Skeletal muscle tissue (tissue), 4 donors: ENCODE results near the gene FCN3. TPM values are rescaled to one million over a fixed set of nuclear protein-coding genes. Genes with fewer than 3 reads are reported as not detected.
A peak's percentile ranks its signal among the peaks of the same experiment; 100 is the strongest.

Experiments used
- H3K27ac ChIP-seq: one replicate; pipeline ENCODE4 v1.7.0; 2013; ENCODE audit warnings: mild to moderate bottlenecking, low read depth, low read length, inconsistent platforms
- H3K27me3 ChIP-seq, 3 donors: one replicate each; pipeline ENCODE4 v1.7.0; 2013; ENCODE audit warnings: low read length in 3 of 3; ENCODE audit not compliant: control insufficient read depth in 3 of 3, insufficient read depth in 3 of 3
- H3K36me3 ChIP-seq, 3 donors: one replicate each; pipeline ENCODE4 v1.7.0; 2013; ENCODE audit warnings: low read length in 3 of 3; ENCODE audit not compliant: control insufficient read depth in 3 of 3, insufficient read depth in 3 of 3
- H3K4me1 ChIP-seq, 3 donors: one replicate each; pipeline ENCODE4 v1.7.0; 2013; ENCODE audit warnings: low read length in 3 of 3, mild to moderate bottlenecking in 3 of 3; ENCODE audit not compliant: control insufficient read depth in 3 of 3, insufficient read depth in 3 of 3
- H3K4me3 ChIP-seq, 3 donors: one replicate each; pipeline ENCODE4 v1.7.0; 2013; ENCODE audit warnings: low read length in 3 of 3
- H3K9ac ChIP-seq, 3 donors: one replicate each; pipeline ENCODE4 v1.7.0; 2013; ENCODE audit warnings: low read length in 3 of 3, mild to moderate bottlenecking in 3 of 3, moderate library complexity in 2 of 3, low read depth in 1 of 3
- H3K9me3 ChIP-seq, 3 donors: one replicate each; pipeline ENCODE4 v1.7.0; 2013; ENCODE audit warnings: low read length in 3 of 3; ENCODE audit not compliant: control insufficient read depth in 3 of 3
- total RNA-seq: library from RNA; depleted of rRNA; stranded (reverse); fragments of >200 nt; gene quantifications from one replicate; pipeline ENCODE4 v1.2.3, GENCODE V29; 2014
- donor health status: Osteomylitis.

The FCN3 gene
- total RNA-seq, 1 donor from 2014 or later = not detected

DNA sequence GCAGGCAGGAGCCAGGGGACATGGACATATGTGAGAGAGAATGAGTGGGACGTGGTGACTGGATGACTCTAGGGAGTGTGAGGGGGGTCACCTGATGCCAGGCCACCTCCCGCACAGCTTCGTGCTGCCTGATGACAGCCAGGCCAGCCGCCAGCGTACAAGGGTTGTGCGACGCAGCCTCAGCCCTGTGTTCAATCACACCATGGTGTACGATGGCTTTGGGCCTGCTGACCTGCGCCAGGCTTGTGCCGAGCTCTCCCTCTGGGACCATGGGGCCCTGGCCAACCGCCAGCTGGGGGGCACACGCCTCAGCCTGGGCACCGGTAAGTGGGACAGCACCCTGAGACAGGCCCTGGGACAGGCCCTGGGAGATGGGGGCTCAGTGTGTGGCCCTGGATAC, 21.5 kb downstream of the FCN3 start:
- H3K4me1 ChIP-seq = peaks cover 12 to 24% (median 23%) of the 10 kb centered on the region in 3 donors
- no peak overlapping the region for H3K4me3 ChIP-seq
- peaks cover 21 to 23% (median 22%) of the 10 kb centered on the region in 3 donors for H3K36me3 ChIP-seq
- H3K27me3 ChIP-seq = peaks cover 19 to 26% (median 20%) of the 10 kb centered on the region in 3 donors
- no peak overlapping the region for H3K27ac ChIP-seq
- no peaks in the 10 kb centered on the region for H3K9me3 ChIP-seq
- no peak overlapping the region for H3K9ac ChIP-seq

GRCh38 chr1:27351541-27352107, 23.0 kb downstream of the FCN3 start:
- peaks cover 13 to 20% (median 16%) of the 10 kb centered on the region in 3 donors for H3K36me3 ChIP-seq
- H3K27me3 ChIP-seq = peaks cover 27 to 37% (median 29%) of the 10 kb centered on the region in 3 donors
- peak overlapping the region in 2 of 3 donors; percentile 33 to 43 for H3K9ac ChIP-seq
- H3K4me3 ChIP-seq = no peak overlapping the region
- H3K27ac ChIP-seq = no peak overlapping the region
- H3K9me3 ChIP-seq = no peaks in the 10 kb centered on the region
- peaks cover 12 to 23% (median 16%) of the 10 kb centered on the region in 3 donors for H3K4me1 ChIP-seq

GRCh38 chr1:27350663-27351540, 23.7 kb downstream of the FCN3 start:
- H3K4me1 ChIP-seq = peaks cover 12 to 23% (median 16%) of the 10 kb centered on the region in 3 donors
- H3K27ac ChIP-seq = no peak overlapping the region
- no peaks in the 10 kb centered on the region for H3K9me3 ChIP-seq
- H3K36me3 ChIP-seq = peaks cover 6 to 15% (median 11%) of the 10 kb centered on the region in 3 donors
- peak overlapping the region in 2 of 3 donors; percentile 30 to 52 for H3K4me3 ChIP-seq
- peaks cover 32 to 41% (median 34%) of the 10 kb centered on the region in 3 donors for H3K27me3 ChIP-seq
- peak overlapping the region in 2 of 3 donors; percentile 43 to 50 for H3K9ac ChIP-seq

DNA sequence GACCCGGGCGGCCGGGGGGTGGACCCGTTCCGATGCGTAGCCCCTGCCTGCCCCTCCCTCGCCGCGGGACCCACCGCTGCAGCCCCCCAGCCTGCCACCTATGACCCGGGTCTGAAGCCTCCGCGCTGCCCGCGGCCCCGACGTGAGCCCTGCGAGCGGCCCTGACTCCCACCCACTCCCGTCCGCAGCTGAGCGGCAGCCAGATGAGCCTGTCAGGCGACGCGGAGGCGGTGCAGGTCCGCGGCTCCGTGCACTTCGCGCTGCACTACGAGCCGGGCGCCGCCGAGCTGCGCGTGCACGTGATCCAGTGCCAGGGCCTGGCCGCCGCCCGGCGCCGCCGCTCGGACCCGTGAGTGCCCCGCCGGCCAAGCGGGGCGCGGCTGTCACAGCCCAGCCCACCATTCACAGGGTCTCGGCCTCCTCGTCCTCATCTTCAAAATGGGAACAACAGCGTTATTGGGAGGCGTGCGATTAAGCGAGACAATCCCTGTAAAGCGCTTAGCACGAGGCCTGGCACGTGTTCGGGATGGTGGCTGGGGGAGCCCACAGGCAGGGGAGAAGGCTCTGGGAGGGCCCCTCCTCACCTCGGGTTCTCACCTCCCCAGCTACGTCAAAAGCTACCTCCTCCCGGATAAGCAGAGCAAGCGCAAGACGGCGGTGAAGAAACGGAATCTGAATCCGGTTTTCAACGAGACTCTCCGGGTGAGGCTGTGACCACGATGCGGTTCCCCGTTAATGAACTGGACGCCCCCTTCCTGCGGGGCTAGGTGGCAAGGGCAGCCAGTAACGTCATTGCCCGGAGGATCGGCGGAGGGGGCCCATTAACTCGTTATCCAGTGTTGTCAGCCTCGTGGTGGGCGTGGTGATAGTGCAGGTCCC, 24.6 kb downstream of the FCN3 start:
- Histone ChIP-seq H3K9ac (peak overlapping the region in 2 of 3 donors; percentile 14 to 50), H3K27ac (no peak overlapping the region), H3K27me3 (peaks cover 32 to 41% (median 34%) of the 10 kb centered on the region in 3 donors)

GRCh38 chr1:27348861-27349783, 25.5 kb downstream of the FCN3 start:
- H3K27me3 ChIP-seq = peaks cover 34 to 41% (median 35%) of the 10 kb centered on the region in 3 donors
- H3K4me1 ChIP-seq = peaks cover 12 to 23% (median 16%) of the 10 kb centered on the region in 3 donors
- no peak overlapping the region for H3K27ac ChIP-seq
- peaks cover 0 to 6% (median 2%) of the 10 kb centered on the region in 3 donors for H3K36me3 ChIP-seq
- H3K4me3 ChIP-seq = peak overlapping the region in 1 of 3 donors; percentile 52
- no peaks in the 10 kb centered on the region for H3K9me3 ChIP-seq
- H3K9ac ChIP-seq = peak overlapping the region in 1 of 3 donors; percentile 50

More for the DNA sequence above, 24.6 kb downstream of the FCN3 start:
- Histone ChIP-seq H3K4me3 (peak overlapping the region; percentile 30 to 52 (median 46)), H3K36me3 (peaks cover 0 to 6% (median 2%) of the 10 kb centered on the region in 3 donors), H3K9me3 (no peaks in the 10 kb centered on the region), H3K4me1 (peaks cover 12 to 23% (median 16%) of the 10 kb centered on the region in 3 donors)

DNA sequence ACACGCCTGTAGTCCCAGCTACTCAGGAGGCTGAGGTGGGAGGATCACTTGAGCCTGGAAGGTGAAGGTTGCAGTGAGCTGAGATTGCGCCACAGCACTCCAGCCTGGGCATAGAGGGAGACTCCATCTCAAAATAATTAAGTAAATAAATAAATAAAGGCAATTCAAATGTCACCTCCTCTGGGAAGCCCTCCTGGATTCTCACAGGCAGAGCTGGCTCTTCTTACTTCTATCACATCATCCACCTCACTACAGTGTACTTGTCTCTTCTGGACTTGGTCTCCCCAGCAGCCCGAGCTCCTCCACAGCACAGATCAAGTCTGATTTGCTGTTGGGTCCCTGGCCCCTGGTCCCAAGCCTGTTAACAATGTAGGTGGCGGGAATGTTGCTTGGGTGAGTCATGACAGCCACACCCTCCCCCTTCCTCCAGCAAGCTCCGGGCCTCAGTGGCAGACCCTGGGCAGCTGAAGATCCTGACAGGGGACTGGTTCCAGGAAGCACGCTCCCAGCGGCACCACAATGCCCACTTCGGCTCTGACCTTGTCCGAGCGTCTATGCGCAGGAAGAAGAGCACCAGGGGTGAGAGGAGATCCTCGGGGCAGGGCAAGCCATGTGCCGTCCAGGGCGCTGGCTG, 27.5 kb downstream of the FCN3 start:
- Histone ChIP-seq H3K4me1 (peaks cover 12 to 23% (median 16%) of the 10 kb centered on the region in 3 donors), H3K9ac (no peak overlapping the region), H3K4me3 (no peak overlapping the region), H3K36me3 (no peaks in the 10 kb centered on the region), H3K27ac (no peak overlapping the region), H3K9me3 (no peaks in the 10 kb centered on the region), H3K27me3 (peaks cover 34 to 44% (median 35%) of the 10 kb centered on the region in 3 donors)

GRCh38 chr1:27346357-27346756, 28.3 kb downstream of the FCN3 start:
- Histone ChIP-seq H3K27me3 (peaks cover 34 to 45% (median 35%) of the 10 kb centered on the region in 3 donors), H3K4me1 (peaks cover 12 to 23% (median 14%) of the 10 kb centered on the region in 3 donors), H3K4me3 (no peak overlapping the region), H3K27ac (no peak overlapping the region), H3K9ac (no peak overlapping the region), H3K9me3 (no peaks in the 10 kb centered on the region), H3K36me3 (no peaks in the 10 kb centered on the region)

DNA sequence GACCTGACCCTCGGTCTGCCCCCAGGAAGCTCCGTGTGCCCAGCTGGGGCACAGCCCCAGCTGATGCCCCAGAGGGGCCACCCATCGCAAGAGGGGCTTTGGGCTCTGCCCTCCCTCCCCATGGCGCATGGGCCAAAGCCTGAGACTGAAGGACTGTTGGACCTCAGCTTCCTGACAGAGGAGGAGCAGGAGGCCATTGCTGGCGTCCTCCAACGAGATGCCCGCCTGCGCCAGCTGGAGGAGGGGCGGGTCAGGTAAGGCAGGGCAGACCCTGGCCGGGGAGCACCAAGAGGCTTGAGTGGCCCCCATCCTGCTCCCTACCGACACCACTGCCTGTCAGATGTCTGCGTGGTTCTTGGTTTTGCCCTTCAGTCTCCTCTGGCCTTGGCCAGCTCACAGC, 29.4 kb downstream of the FCN3 start:
- H3K9me3 ChIP-seq = no peaks in the 10 kb centered on the region
- no peak overlapping the region for H3K4me3 ChIP-seq
- H3K4me1 ChIP-seq = peaks cover 6 to 14% (median 8%) of the 10 kb centered on the region in 3 donors
- H3K36me3 ChIP-seq = no peaks in the 10 kb centered on the region
- peaks cover 29 to 35% (median 30%) of the 10 kb centered on the region in 3 donors for H3K27me3 ChIP-seq
- H3K9ac ChIP-seq = no peak overlapping the region
- no peak overlapping the region for H3K27ac ChIP-seq
